ENCODE results near the gene NEDD4L. TPM values are rescaled to one million over a fixed set of nuclear protein-coding genes. Genes with fewer than 3 reads are reported as not detected.

Gene NEDD4L
- total RNA-seq, 1 donor from 2014 or later = 5.1 TPM

- no peak overlapping the region for H3K4me3 Mint-ChIP-seq (ENCODE audit: low read depth)
- no peaks in the 10 kb centered on the region for H3K36me3 Mint-ChIP-seq (ENCODE audit: low read depth)
- H3K9me3 Mint-ChIP-seq = no peaks in the 10 kb centered on the region
- H3K27me3 Mint-ChIP-seq (ENCODE audit: low read depth) = peaks cover 26% of the 10 kb centered on the region
- intact Hi-C loops (cut with micrococcal nuclease) = no loop called here
- DNase-seq (ENCODE audit: low spot score) = no peak
- H3K4me1 Mint-ChIP-seq (ENCODE audit: low read depth) = peaks cover 12% of the 10 kb centered on the region
- no peak overlapping the region for H3K27ac Mint-ChIP-seq
Observed at GRCh38 chr18:58215011-58215410, 171.0 kb downstream of the NEDD4L start.

GRCh38 chr18:58216071-58216481 is 172.1 kb downstream of the NEDD4L start:
- intact Hi-C loops (cut with micrococcal nuclease) = no loop called here
- no peak overlapping the region for H3K27ac Mint-ChIP-seq
- no peaks in the 10 kb centered on the region for H3K9me3 Mint-ChIP-seq
- H3K4me3 Mint-ChIP-seq (ENCODE audit: low read depth) = no peak overlapping the region
- H3K4me1 Mint-ChIP-seq (ENCODE audit: low read depth) = peaks cover 12% of the 10 kb centered on the region
- H3K27me3 Mint-ChIP-seq (ENCODE audit: low read depth) = peaks cover 24% of the 10 kb centered on the region
- H3K36me3 Mint-ChIP-seq (ENCODE audit: low read depth) = no peaks in the 10 kb centered on the region
- no peak for DNase-seq (ENCODE audit: low spot score)

- intact Hi-C loops (cut with micrococcal nuclease) = no loop called here
- Mint-ChIP-seq H3K4me3 (ENCODE audit: low read depth) (no peak overlapping the region), H3K9me3 (no peaks in the 10 kb centered on the region), H3K27me3 (ENCODE audit: low read depth) (peaks cover 18% of the 10 kb centered on the region), H3K36me3 (ENCODE audit: low read depth) (no peaks in the 10 kb centered on the region), H3K27ac (no peak overlapping the region), H3K4me1 (ENCODE audit: low read depth) (peaks cover 12% of the 10 kb centered on the region)
- no peak for DNase-seq (ENCODE audit: low spot score)
Observed at GRCh38 chr18:58217052-58217451, 173.0 kb downstream of the NEDD4L start.

GRCh38 chr18:58218117-58218516 is 174.1 kb downstream of the NEDD4L start:
- Mint-ChIP-seq H3K27ac (no peak overlapping the region), H3K36me3 (ENCODE audit: low read depth) (no peaks in the 10 kb centered on the region), H3K27me3 (ENCODE audit: low read depth) (peaks cover 18% of the 10 kb centered on the region), H3K4me3 (ENCODE audit: low read depth) (no peak overlapping the region), H3K9me3 (no peaks in the 10 kb centered on the region), H3K4me1 (ENCODE audit: low read depth) (peaks cover 11% of the 10 kb centered on the region)
- DNase-seq (ENCODE audit: low spot score) = no peak
- intact Hi-C loops (cut with micrococcal nuclease) = no loop called here

- H3K4me3 Mint-ChIP-seq (ENCODE audit: low read depth) = no peak overlapping the region
- H3K27ac Mint-ChIP-seq = no peak overlapping the region
- no peaks in the 10 kb centered on the region for H3K9me3 Mint-ChIP-seq
- intact Hi-C loops (cut with micrococcal nuclease) = no loop called here
- H3K36me3 Mint-ChIP-seq (ENCODE audit: low read depth) = no peaks in the 10 kb centered on the region
- DNase-seq (ENCODE audit: low spot score) = no peak
- peaks cover 3% of the 10 kb centered on the region for H3K4me1 Mint-ChIP-seq (ENCODE audit: low read depth)
- peaks cover 10% of the 10 kb centered on the region for H3K27me3 Mint-ChIP-seq (ENCODE audit: low read depth)
Observed at GRCh38 chr18:58221060-58221725, 177.2 kb downstream of the NEDD4L start.

- intact Hi-C loops (cut with micrococcal nuclease) = no loop called here
- peaks cover 3% of the 10 kb centered on the region for H3K4me1 Mint-ChIP-seq (ENCODE audit: low read depth)
- no peak overlapping the region for H3K4me3 Mint-ChIP-seq (ENCODE audit: low read depth)
- no peaks in the 10 kb centered on the region for H3K36me3 Mint-ChIP-seq (ENCODE audit: low read depth)
- H3K27me3 Mint-ChIP-seq (ENCODE audit: low read depth) = peaks cover 3% of the 10 kb centered on the region
- H3K27ac Mint-ChIP-seq = no peak overlapping the region
- no peaks in the 10 kb centered on the region for H3K9me3 Mint-ChIP-seq
- DNase-seq (ENCODE audit: low spot score) = no peak
Observed at GRCh38 chr18:58222432-58223125, 178.6 kb downstream of the NEDD4L start.

- Mint-ChIP-seq H3K9me3 (no peaks in the 10 kb centered on the region), H3K4me3 (ENCODE audit: low read depth) (no peak overlapping the region), H3K4me1 (ENCODE audit: low read depth) (peaks cover 3% of the 10 kb centered on the region), H3K36me3 (ENCODE audit: low read depth) (no peaks in the 10 kb centered on the region), H3K27ac (no peak overlapping the region), H3K27me3 (ENCODE audit: low read depth) (peaks cover 4% of the 10 kb centered on the region)
- intact Hi-C loops (cut with micrococcal nuclease) = no loop called here
- DNase-seq (ENCODE audit: low spot score) = no peak
Observed at GRCh38 chr18:58223717-58224424, 179.8 kb downstream of the NEDD4L start.

GRCh38 chr18:58224425-58224750 is 180.4 kb downstream of the NEDD4L start:
- Mint-ChIP-seq H3K9me3 (no peaks in the 10 kb centered on the region), H3K27me3 (ENCODE audit: low read depth) (peaks cover 4% of the 10 kb centered on the region), H3K36me3 (ENCODE audit: low read depth) (no peaks in the 10 kb centered on the region)

GRCh38 chr18:58225101-58225500 is 181.1 kb downstream of the NEDD4L start:
- Mint-ChIP-seq H3K27me3 (ENCODE audit: low read depth) (peaks cover 4% of the 10 kb centered on the region), H3K4me1 (ENCODE audit: low read depth) (peaks cover 3% of the 10 kb centered on the region), H3K36me3 (ENCODE audit: low read depth) (no peaks in the 10 kb centered on the region), H3K27ac (no peak overlapping the region), H3K9me3 (no peaks in the 10 kb centered on the region), H3K4me3 (ENCODE audit: low read depth) (no peak overlapping the region)
- DNase-seq (ENCODE audit: low spot score) = no peak
- intact Hi-C loops (cut with micrococcal nuclease) = no loop called here

More at GRCh38 chr18:58224425-58224750, 180.4 kb downstream of the NEDD4L start:
- DNase-seq (ENCODE audit: low spot score) = no peak
- peaks cover 3% of the 10 kb centered on the region for H3K4me1 Mint-ChIP-seq (ENCODE audit: low read depth)
- no peak overlapping the region for H3K27ac Mint-ChIP-seq
- intact Hi-C loops (cut with micrococcal nuclease) = no loop called here
- no peak overlapping the region for H3K4me3 Mint-ChIP-seq (ENCODE audit: low read depth)

GRCh38 chr18:58226429-58226828 is 182.4 kb downstream of the NEDD4L start:
- no peaks in the 10 kb centered on the region for H3K9me3 Mint-ChIP-seq
- peaks cover 4% of the 10 kb centered on the region for H3K27me3 Mint-ChIP-seq (ENCODE audit: low read depth)

GRCh38 chr18:58227361-58227930 is 183.4 kb downstream of the NEDD4L start:
- Mint-ChIP-seq H3K27ac (no peak overlapping the region), H3K27me3 (ENCODE audit: low read depth) (peaks cover 4% of the 10 kb centered on the region), H3K4me1 (ENCODE audit: low read depth) (peaks cover 3% of the 10 kb centered on the region)

More at GRCh38 chr18:58226429-58226828, 182.4 kb downstream of the NEDD4L start:
- no peak overlapping the region for H3K27ac Mint-ChIP-seq
- intact Hi-C loops (cut with micrococcal nuclease) = no loop called here
- no peak for DNase-seq (ENCODE audit: low spot score)
- no peaks in the 10 kb centered on the region for H3K36me3 Mint-ChIP-seq (ENCODE audit: low read depth)
- H3K4me1 Mint-ChIP-seq (ENCODE audit: low read depth) = peaks cover 3% of the 10 kb centered on the region
- no peak overlapping the region for H3K4me3 Mint-ChIP-seq (ENCODE audit: low read depth)

GRCh38 chr18:58228176-58228575 is 184.2 kb downstream of the NEDD4L start:
- intact Hi-C loops (cut with micrococcal nuclease) = no loop called here
- H3K27ac Mint-ChIP-seq = no peak overlapping the region
- DNase-seq (ENCODE audit: low spot score) = no peak

More at GRCh38 chr18:58227361-58227930, 183.4 kb downstream of the NEDD4L start:
- Mint-ChIP-seq H3K36me3 (ENCODE audit: low read depth) (no peaks in the 10 kb centered on the region), H3K9me3 (no peaks in the 10 kb centered on the region), H3K4me3 (ENCODE audit: low read depth) (no peak overlapping the region)
- intact Hi-C loops (cut with micrococcal nuclease) = no loop called here
- no peak for DNase-seq (ENCODE audit: low spot score)

GRCh38 chr18:58228762-58229161 is 184.7 kb downstream of the NEDD4L start:
- Mint-ChIP-seq H3K27ac (no peak overlapping the region), H3K36me3 (ENCODE audit: low read depth) (no peaks in the 10 kb centered on the region), H3K4me1 (ENCODE audit: low read depth) (peaks cover 3% of the 10 kb centered on the region), H3K9me3 (no peaks in the 10 kb centered on the region), H3K4me3 (ENCODE audit: low read depth) (no peak overlapping the region), H3K27me3 (ENCODE audit: low read depth) (peaks cover 2% of the 10 kb centered on the region)
- no peak for DNase-seq (ENCODE audit: low spot score)
- intact Hi-C loops (cut with micrococcal nuclease) = no loop called here

More at GRCh38 chr18:58228176-58228575, 184.2 kb downstream of the NEDD4L start:
- Mint-ChIP-seq H3K36me3 (ENCODE audit: low read depth) (no peaks in the 10 kb centered on the region), H3K9me3 (no peaks in the 10 kb centered on the region), H3K4me3 (ENCODE audit: low read depth) (no peak overlapping the region), H3K4me1 (ENCODE audit: low read depth) (peaks cover 3% of the 10 kb centered on the region), H3K27me3 (ENCODE audit: low read depth) (peaks cover 3% of the 10 kb centered on the region)

Measured in activated T-helper 2 cell treated with anti-CD3 and anti-CD28 coated beads, Interferon-gamma antibody, Interleukin-2, Interleukin-4, amounts not matched to agents 10 μg/mL and 5 μg/mL and 100 μg/mL, durations not matched to agents 14 hours and 24 hours and 36 hours (primary cell).